Activated CD8-positive, alpha-beta T cell treated with anti-CD3 and anti-CD28 coated beads, Interleukin-2, amount 10 ng/mL, durations not matched to agents 7 days and 5 days (primary cell): ENCODE results near the gene CDK13. TPM values are rescaled to one million over a fixed set of nuclear protein-coding genes. Genes with fewer than 3 reads are reported as not detected.

Source experiments
- ATAC-seq: fragments of 150-1000 bp; cut with Tn5 transposase; one replicate; pipeline ENCODE4 v1.10.0; 2021; ENCODE audit warnings: moderate library complexity
- CTCF ChIA-PET: fragments of 350-600 bp; sonication (Branson Sonifier 250); formaldehyde crosslinking; loops from one replicate; lab custom pipeline; 2021; ENCODE audit warnings: antibody characterized with exemption; lab: Charles Lee
- POLR2A ChIA-PET: fragments of 350-600 bp; sonication (Branson Sonifier 250); formaldehyde crosslinking; loops from one replicate; lab custom pipeline; 2021; ENCODE audit warnings: antibody characterized with exemption; lab: Charles Lee
- DNase-seq: peaks from one replicate; pipeline ENCODE4 v3.0.0-alpha.2; 2020
- H3K27ac Mint-ChIP-seq: one replicate; pipeline ENCODE4 v1.8.0; 2021; ENCODE audit warnings: mild to moderate bottlenecking, mixed read lengths
- H3K27me3 Mint-ChIP-seq: one replicate; pipeline ENCODE4 v1.8.0; 2021; ENCODE audit warnings: low read depth, mixed read lengths
- H3K36me3 Mint-ChIP-seq: one replicate; pipeline ENCODE4 v1.8.0; 2021; ENCODE audit warnings: low read depth, mixed read lengths
- H3K4me1 Mint-ChIP-seq: one replicate; pipeline ENCODE4 v1.8.0; 2021; ENCODE audit warnings: low read depth, mixed read lengths
- H3K4me3 Mint-ChIP-seq: one replicate; pipeline ENCODE4 v1.8.0; 2021; ENCODE audit warnings: mild to moderate bottlenecking, mixed read lengths
- H3K9me3 Mint-ChIP-seq: one replicate; pipeline ENCODE4 v1.8.0; 2022; ENCODE audit warnings: mixed read lengths; ENCODE audit not compliant: insufficient read depth
- total RNA-seq, 2 experiments: library from RNA; stranded (reverse); gene quantifications; one replicate each; pipeline ENCODE4 v1.2.3, GENCODE V29; 2021

Gene CDK13
- total RNA-seq, 2 experiments from 2014 or later: 46.7 to 49.0 TPM

DNA sequence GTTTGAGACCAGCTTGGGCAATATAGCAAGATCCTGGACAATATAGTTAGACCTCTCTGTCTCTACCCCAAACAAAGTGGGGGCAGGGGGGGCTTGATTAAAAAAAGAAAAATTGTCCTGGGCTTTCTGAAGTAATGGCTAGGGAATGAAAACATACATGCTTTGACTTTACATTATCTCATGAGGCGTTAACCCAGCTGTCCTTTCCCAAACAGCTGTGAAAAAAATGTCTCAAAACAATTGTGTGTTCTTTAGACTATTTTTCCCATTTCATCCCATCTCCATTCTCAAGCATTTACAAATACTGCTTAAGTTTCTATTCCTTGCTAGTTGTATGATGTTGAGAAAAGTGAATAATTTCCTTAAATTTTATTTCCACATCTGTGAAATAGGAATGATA, 27.0 kb upstream of the CDK13 start:
- Mint-ChIP-seq H3K9me3 (no peaks in the 10 kb centered on the region), H3K36me3 (no peaks in the 10 kb centered on the region), H3K4me1 (no peaks in the 10 kb centered on the region), H3K4me3 (no peak overlapping the region), H3K27ac (no peak overlapping the region), H3K27me3 (peaks cover 10% of the 10 kb centered on the region)
- POLR2A ChIA-PET: no interaction called here
- ATAC-seq: no peak
- CTCF ChIA-PET: no interaction called here
- DNase-seq: no peak

DNA sequence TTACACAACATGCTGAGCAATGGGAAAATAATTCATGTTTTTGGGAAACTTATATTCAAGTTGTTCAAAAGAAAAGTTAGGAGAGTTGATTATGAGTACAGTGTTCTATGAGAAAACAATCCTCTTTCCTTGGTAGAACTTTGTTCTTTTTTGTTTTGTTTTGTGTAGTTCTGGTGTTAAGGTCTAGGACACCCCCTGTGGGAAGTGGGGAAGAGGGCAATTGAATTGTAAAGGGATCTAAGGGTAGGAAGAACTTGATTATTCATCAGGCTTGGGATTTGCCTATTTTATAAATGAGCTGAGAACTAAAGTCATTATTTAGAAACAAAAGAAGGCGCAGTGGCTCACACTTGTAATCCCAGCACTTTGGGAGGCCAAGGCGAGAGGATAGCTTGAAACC, 25.9 kb upstream of the CDK13 start:
- H3K27ac Mint-ChIP-seq: no peak overlapping the region
- H3K4me3 Mint-ChIP-seq: no peak overlapping the region
- H3K27me3 Mint-ChIP-seq: peaks cover 11% of the 10 kb centered on the region
- DNase-seq (no peak), ATAC-seq (no peak)
- H3K4me1 Mint-ChIP-seq: no peaks in the 10 kb centered on the region
- CTCF ChIA-PET: interaction anchor here (0.5 kb wide), 1 partner anchor 88 kb away, joined by 4 read pairs; no protein-coding TSS in a partner anchor
- H3K9me3 Mint-ChIP-seq: no peaks in the 10 kb centered on the region
- POLR2A ChIA-PET: no interaction called here
- no peaks in the 10 kb centered on the region for H3K36me3 Mint-ChIP-seq

DNA sequence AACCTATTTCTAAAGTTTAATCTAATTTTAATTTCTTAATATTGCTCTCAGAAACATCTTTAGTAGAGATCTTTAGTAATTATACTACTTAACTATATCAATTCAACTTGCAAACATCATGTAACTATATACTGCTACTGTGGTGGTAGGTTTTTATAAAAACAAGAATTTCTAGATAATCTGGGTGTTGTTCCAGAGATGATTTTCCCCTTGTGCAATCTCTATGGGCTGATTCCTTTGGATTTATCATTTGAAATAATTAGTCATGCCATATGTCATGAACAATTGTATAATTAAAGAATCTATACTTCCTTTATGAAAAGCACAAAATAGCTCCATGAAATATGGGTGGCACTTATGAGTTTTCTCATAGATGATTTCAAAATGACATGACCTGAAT, 23.9 kb upstream of the CDK13 start:
- Mint-ChIP-seq H3K27ac (no peak overlapping the region), H3K9me3 (no peaks in the 10 kb centered on the region), H3K27me3 (peaks cover 11% of the 10 kb centered on the region), H3K36me3 (no peaks in the 10 kb centered on the region), H3K4me3 (no peak overlapping the region), H3K4me1 (no peaks in the 10 kb centered on the region)
- ChIA-PET POLR2A (no interaction called here), CTCF (no interaction called here)
- no peak for DNase-seq
- ATAC-seq: no peak

DNA sequence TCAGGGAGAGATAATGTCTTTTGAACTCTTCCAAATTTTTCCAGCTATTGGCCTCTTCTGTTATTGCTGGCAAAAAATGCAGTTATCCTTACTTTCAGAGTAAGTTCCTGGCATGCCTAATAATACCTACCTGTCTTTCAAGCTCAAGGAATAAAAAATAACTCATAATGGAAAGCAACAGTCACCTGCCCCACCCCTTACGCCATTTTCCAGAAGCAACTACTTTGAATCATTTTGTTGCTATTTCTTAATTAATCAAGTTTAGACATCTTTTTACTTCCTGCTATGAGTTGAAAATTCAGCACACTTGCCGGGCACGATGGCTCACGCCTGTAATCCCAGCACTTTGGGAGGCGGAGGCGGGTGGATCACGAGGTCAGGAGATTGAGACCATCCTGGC, 23.0 kb upstream of the CDK13 start:
- Mint-ChIP-seq H3K27ac (no peak overlapping the region), H3K27me3 (peaks cover 9% of the 10 kb centered on the region), H3K4me1 (no peaks in the 10 kb centered on the region), H3K9me3 (no peaks in the 10 kb centered on the region), H3K36me3 (no peaks in the 10 kb centered on the region), H3K4me3 (no peak overlapping the region)
- POLR2A ChIA-PET: no interaction called here
- ATAC-seq (no peak), DNase-seq (no peak)
- CTCF ChIA-PET: interaction anchor here (1.2 kb wide), 1 partner anchor 125 kb away, joined by 3 read pairs; no protein-coding TSS in a partner anchor

DNA sequence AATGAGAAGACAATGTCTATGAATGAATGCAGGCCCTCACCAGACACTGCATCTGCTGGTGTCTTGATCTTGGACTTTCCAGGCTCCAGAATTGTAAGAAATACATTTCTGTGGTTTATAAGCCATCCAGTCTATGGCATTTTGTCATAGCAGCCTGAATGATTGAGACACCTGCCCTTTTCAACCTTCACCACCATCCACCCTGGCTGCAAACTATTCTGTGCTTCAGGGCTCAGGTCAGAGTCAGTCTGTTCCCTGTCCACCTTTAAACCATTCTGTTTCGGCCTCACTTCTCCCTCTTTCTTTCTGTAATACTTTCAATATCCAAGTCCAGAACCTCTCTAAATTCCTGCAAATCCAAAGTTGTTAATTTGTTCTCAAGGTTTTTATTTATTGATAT, 15.9 kb upstream of the CDK13 start:
- no peaks in the 10 kb centered on the region for H3K36me3 Mint-ChIP-seq
- no peak for DNase-seq
- POLR2A ChIA-PET: no interaction called here
- ATAC-seq: no peak
- CTCF ChIA-PET: no interaction called here
- no peak overlapping the region for H3K4me3 Mint-ChIP-seq
- no peaks in the 10 kb centered on the region for H3K9me3 Mint-ChIP-seq
- H3K27me3 Mint-ChIP-seq: peaks cover 5% of the 10 kb centered on the region
- no peak overlapping the region for H3K27ac Mint-ChIP-seq
- no peaks in the 10 kb centered on the region for H3K4me1 Mint-ChIP-seq

DNA sequence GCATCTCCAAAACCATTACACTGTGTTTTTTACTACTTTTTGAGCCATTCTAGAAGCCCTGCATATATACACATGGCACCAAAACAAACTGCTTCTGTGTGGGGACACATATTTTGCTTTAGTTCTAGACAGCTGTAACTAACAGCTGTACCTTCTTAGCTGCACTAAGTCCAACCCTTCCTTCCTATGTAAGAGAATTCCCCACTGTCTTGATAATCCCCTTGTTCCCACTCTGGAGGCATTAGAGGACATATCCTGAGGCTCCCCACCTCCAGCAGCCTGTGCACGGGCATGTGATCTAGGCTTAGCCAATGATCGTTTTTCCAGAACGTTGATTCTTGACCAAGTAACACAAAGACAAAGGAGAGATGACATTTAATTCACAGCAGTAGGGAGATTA, 13.3 kb upstream of the CDK13 start:
- no peak for DNase-seq
- ChIA-PET CTCF (no interaction called here), POLR2A (no interaction called here)
- Mint-ChIP-seq H3K4me3 (no peak overlapping the region), H3K9me3 (no peaks in the 10 kb centered on the region), H3K27me3 (peaks cover 5% of the 10 kb centered on the region), H3K4me1 (no peaks in the 10 kb centered on the region), H3K27ac (no peak overlapping the region), H3K36me3 (no peaks in the 10 kb centered on the region)
- ATAC-seq: no peak

DNA sequence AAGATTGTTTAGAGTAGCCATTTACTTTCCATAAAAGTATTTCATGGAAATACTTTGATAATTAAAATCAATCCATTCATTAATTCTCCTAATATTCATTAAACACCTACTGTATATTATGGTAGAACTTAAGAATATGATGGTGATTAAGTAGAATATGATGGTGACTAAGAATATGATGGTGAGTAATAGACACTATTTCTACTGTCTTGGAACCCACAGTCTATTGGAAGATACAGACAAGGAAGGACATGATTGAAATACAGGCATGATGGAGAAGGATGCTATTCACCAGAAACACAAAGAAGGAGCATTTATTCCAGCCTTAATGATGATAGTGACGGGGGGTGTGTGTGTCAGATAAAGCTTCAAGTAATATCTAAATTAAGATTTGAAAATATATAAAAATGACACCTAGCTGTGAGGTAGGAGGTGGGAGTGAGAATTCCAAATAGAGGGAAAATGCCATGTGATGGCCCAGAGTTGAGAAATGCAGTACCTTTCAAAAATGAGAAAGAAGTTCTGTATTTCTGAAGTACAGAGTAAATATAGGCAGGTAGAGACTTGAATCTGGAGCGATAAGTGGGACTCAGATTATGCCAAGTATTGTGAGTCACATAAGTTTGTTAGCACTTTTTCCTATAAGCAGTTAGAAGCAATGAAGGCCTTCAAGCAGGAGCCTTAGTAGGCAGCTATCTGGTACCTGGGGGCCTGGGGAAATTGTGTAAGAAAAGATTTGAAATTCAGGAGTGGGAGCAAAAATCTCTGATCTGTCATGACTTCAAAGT, 12.5 kb upstream of the CDK13 start:
- no peaks in the 10 kb centered on the region for H3K9me3 Mint-ChIP-seq
- no peak overlapping the region for H3K27ac Mint-ChIP-seq
- peaks cover 3% of the 10 kb centered on the region for H3K4me1 Mint-ChIP-seq
- CTCF ChIA-PET: interaction anchor here (0.7 kb wide), 1 partner anchor 17 kb away, joined by 4 read pairs; no protein-coding TSS in a partner anchor
- H3K4me3 Mint-ChIP-seq: no peak overlapping the region
- POLR2A ChIA-PET: interaction anchor here (0.7 kb wide), 1 partner anchor 671 kb away, joined by 3 read pairs; no protein-coding TSS in a partner anchor
- DNase-seq: no peak
- peaks cover 5% of the 10 kb centered on the region for H3K27me3 Mint-ChIP-seq
- ATAC-seq: no peak
- no peaks in the 10 kb centered on the region for H3K36me3 Mint-ChIP-seq

DNA sequence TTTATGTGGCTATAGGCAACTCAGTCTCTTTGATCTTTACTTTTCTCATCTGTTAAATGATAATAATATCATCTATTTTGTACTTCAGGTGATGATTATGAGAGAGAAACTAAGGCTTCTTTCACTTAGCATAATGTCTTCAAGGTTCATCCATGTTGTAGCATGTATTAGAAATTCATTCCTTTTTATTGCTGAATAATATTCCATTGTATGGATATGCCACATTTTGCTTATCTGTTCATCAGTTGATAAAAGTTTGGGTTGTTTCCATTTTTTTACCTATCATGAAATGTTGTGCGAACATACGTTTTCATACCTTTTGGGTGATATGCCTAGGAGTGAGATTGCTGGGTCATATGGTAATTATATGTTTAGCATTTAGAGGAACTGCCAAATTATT, 7.2 kb upstream of the CDK13 start:
- Mint-ChIP-seq H3K4me3 (no peak overlapping the region), H3K27ac (no peak overlapping the region), H3K4me1 (peaks cover 15% of the 10 kb centered on the region), H3K36me3 (no peaks in the 10 kb centered on the region), H3K9me3 (no peaks in the 10 kb centered on the region), H3K27me3 (no peaks in the 10 kb centered on the region)
- ChIA-PET CTCF (interaction anchor here (1.0 kb wide), 1 partner anchor 46 kb away, joined by 3 read pairs; no protein-coding TSS in a partner anchor), POLR2A (no interaction called here)
- ATAC-seq (no peak), DNase-seq (no peak)

DNA sequence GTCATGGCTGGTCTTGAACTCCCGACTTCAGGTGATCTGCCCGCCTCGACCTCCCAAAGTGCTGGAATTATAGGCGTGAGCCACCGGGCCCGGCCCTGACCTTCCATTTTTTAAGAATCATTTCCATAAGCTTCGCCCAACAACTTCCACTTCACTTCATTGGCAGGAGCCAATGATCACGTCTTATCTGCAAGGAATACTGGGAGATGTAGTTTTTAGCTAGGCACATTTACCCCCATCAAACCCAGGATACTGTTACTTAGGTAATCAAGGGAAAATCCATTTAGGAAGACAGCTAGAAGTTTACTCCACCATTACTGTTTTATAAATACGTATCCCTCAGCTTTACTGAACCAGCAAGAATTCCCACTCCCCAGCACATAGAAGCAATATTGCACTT, 3.4 kb upstream of the CDK13 start:
- peaks cover 29% of the 10 kb centered on the region for H3K4me1 Mint-ChIP-seq
- peaks cover 6% of the 10 kb centered on the region for H3K36me3 Mint-ChIP-seq
- peak overlapping the region; percentile 15 for H3K27ac Mint-ChIP-seq
- DNase-seq: no peak
- ATAC-seq: no peak
- no peaks in the 10 kb centered on the region for H3K9me3 Mint-ChIP-seq
- H3K27me3 Mint-ChIP-seq: no peaks in the 10 kb centered on the region
- no peak overlapping the region for H3K4me3 Mint-ChIP-seq
- POLR2A ChIA-PET: no interaction called here
- CTCF ChIA-PET: interaction anchor here (3.4 to 3.6 kb wide), 2 partner anchors 50 to 105 kb away, joined by 19 to 20 read pairs; no protein-coding TSS in a partner anchor

DNA sequence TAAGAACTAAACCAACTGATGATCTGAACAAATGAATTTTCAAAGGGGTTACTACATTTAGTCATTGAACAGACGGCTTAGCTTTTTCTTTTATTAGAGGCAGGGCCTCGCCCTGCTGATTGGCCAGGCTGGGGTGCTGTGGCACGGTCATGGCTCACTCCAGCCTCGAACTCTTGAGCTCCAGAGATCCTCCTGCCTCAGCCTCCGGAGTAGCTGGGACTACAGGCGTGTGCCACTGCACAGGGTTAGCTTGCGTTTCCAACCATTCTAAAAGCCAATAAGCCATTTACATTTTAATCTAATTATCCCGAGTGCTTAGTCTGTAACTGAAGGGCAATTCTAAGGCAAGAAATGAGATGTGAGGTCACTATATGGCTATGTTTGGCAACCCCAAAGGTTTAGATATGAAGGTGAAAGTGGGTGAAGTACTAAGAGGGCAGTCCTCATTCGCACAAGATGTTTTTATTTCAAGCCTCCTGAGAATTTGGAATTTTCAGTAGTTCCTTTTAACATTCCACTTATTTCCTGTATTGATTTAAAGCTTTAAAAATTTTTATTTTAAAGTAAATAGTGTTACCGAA, 1.6 kb upstream of the CDK13 start:
- Mint-ChIP-seq H3K4me1 (peaks cover 32% of the 10 kb centered on the region), H3K4me3 (peak overlapping the region; percentile 95), H3K27ac (peak overlapping the region; percentile 100), H3K9me3 (no peaks in the 10 kb centered on the region), H3K27me3 (no peaks in the 10 kb centered on the region), H3K36me3 (peaks cover 17% of the 10 kb centered on the region)
- no peak for ATAC-seq
- no peak for DNase-seq
- CTCF ChIA-PET: interaction anchor here (1.0 to 3.6 kb wide), 6 partner anchors 17 to 368 kb away, joined by 3 to 20 read pairs (median 4); no protein-coding TSS in a partner anchor
- POLR2A ChIA-PET: interaction anchor here (0.6 to 1.6 kb wide), 7 partner anchors 8 to 286 kb away, joined by 3 to 7 read pairs (median 4); partner anchors contain the start of genes MPLKIP and SUGCT

DNA sequence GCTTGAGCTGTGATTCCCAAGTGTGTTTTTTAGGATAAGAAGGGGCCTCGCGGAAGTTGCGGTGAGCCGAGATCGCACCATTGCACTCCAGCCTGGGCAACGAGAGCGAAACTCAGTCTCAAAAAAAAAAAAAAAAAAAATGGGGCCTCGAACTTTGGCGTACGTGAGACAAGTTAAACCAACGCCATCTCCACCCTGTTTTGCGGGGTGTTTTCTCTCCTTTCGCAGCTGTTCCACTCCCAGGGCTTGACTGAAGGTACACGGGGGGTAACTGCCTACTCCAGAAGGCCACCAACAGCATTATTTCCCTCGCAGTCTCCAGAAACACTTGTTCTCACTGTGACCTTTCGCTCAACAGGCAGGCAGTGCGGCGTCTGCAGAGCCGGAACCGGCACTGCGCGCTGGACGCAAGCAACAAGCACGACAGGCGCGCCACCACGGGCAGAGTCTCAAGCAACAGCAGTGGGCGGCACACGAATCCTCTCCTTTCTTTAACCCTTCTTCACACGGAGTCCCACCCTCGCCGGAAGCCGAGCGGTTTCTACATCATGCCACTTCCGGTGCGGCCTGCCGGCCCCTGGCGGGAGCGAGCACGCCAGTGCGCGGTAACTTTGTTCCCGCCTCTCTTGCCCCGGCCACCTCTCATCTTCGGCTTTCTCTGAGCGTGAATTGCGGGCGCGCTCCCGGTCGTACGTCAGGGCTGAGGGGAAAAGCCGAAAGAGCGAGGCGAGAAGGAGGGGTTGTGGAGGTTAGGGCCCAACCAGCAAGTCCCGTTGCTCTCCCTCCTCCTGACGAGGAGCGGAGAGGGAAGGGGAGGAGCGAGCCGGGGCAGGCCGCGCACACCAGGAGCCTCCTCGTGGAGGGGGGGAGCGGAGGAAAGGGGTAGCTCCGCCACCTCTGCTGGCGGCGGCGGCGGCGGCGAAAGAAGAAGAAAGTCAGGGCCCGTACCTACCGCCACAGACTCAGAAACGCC, 814 bp upstream of the CDK13 start:
- DNase-seq (peak; percentile 98), ATAC-seq (peak; percentile 75)
- Mint-ChIP-seq H3K27ac (peak overlapping the region; percentile 100), H3K4me1 (peaks cover 39% of the 10 kb centered on the region), H3K4me3 (peak overlapping the region; percentile 95), H3K36me3 (peaks cover 23% of the 10 kb centered on the region), H3K27me3 (no peaks in the 10 kb centered on the region), H3K9me3 (no peaks in the 10 kb centered on the region)
- ChIA-PET POLR2A (interaction anchor here (0.7 to 2.5 kb wide), 11 partner anchors 8 to 326 kb away, joined by 3 to 11 read pairs (median 4); partner anchors contain the start of genes MPLKIP, RALA and SUGCT), CTCF (interaction anchor here (1.0 to 6.3 kb wide), 7 partner anchors 18 to 369 kb away, joined by 3 to 70 read pairs (median 5); partner anchors contain the start of genes MPLKIP and SUGCT)
